ENCODE measurements around the gene PTPRK.

Gene PTPRK

DNA sequence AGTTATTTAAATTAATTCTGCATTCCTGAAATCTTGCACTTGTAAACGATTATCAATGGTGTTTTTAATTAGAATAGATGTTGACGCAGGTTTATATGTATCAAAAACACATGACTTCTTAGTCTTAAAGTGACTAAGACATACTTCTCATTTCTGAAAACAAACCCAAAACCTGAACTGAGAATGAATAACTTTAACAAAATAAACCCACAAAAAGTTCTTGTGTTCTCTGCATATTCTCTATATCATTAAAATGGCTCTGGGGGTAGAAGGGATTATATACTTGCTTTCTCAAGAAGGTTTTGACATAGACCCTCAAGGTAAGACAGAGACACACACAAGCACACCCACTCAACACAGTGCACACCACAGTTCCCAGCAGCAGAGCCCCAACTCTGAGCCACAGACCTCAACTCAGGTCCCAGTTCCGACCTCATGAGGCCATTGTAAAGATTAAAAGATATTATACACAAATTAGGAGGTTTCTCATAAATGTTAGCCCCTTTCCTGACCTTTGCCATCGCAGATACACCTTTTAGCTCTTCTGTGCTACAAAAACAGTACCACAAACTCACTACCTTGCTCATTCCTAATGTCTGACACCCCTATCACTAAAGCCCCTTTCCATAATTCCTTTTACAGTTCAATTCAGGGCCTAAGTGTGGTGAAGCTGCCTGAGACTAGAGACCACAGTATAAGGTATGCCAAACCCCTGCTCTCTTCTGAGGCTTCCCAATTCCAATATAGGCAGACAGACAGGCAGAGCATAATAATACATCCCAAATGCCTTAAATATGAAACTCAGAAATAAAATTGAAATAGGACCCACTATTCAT is 267.8 kb downstream of the PTPRK start:
- H2BK5ac ChIP-seq (ENCODE audit: low read length): no peak overlapping the region
- no peak overlapping the region for H3K4me2 ChIP-seq (ENCODE audit: insufficient read depth, low read length, poor library complexity, severe bottlenecking)
- no peak overlapping the region for H2BK12ac ChIP-seq (ENCODE audit: low read length)
- H3K14ac ChIP-seq (ENCODE audit: low read length): no peak overlapping the region
- no peak overlapping the region for H3K27ac ChIP-seq (replicated peaks; ENCODE audit: low read length)
- no CpG with 5 or more reads among the region's 4 CpGs for WGBS, 2 donors (ENCODE audit: extremely low coverage in 2 of 2, insufficient read length in 2 of 2, insufficient replicate concordance in 1 of 2)
- no peak overlapping the region for H3K18ac ChIP-seq (ENCODE audit: low read length)
- no peaks in the 10 kb centered on the region for H3K36me3 ChIP-seq (replicated peaks in 1 of 2; ENCODE audit: control insufficient read depth in 2 of 2, insufficient read depth in 2 of 2, low read length in 2 of 2)
- H3K9me3 ChIP-seq (replicated peaks in 1 of 2; ENCODE audit: control insufficient read depth in 2 of 2, insufficient read depth in 1 of 2, low read depth in 1 of 2, low read length in 2 of 2): no peaks in the 10 kb centered on the region
- no peak overlapping the region for H2BK120ac ChIP-seq (ENCODE audit: low read depth, low read length)
- H2BK15ac ChIP-seq (ENCODE audit: low read length): no peak overlapping the region
- H3K79me1 ChIP-seq (ENCODE audit: low read depth, low read length): peaks cover 3% of the 10 kb centered on the region
- H4K91ac ChIP-seq (ENCODE audit: low read depth, low read length, poor library complexity): no peak overlapping the region
- no peak overlapping the region for H2AK5ac ChIP-seq (ENCODE audit: low read depth, low read length)
- no peak overlapping the region for H3K4ac ChIP-seq (ENCODE audit: low read length)
- DNase-seq (ENCODE audit: low spot score): no peak
- no peak overlapping the region for H2AFZ ChIP-seq (ENCODE audit: low read length)
- H3K4me3 ChIP-seq (ENCODE audit: low read length in 2 of 2): no peak overlapping the region
- no peak overlapping the region for H4K8ac ChIP-seq (ENCODE audit: low read depth, low read length)
- H3K23ac ChIP-seq (ENCODE audit: low read depth, low read length, poor library complexity): no peak overlapping the region
- no peaks in the 10 kb centered on the region for H3K27me3 ChIP-seq (ENCODE audit: control insufficient read depth in 3 of 3, insufficient read depth in 3 of 3, low read depth in 1 of 3, low read length in 3 of 3)
- no peaks in the 10 kb centered on the region for H3K4me1 ChIP-seq (ENCODE audit: control insufficient read depth in 2 of 2, insufficient read depth in 1 of 2, low read depth in 1 of 2, low read length in 2 of 2)
- no peak overlapping the region for H3K9ac ChIP-seq (ENCODE audit: low read depth, low read length, poor library complexity)

DNA sequence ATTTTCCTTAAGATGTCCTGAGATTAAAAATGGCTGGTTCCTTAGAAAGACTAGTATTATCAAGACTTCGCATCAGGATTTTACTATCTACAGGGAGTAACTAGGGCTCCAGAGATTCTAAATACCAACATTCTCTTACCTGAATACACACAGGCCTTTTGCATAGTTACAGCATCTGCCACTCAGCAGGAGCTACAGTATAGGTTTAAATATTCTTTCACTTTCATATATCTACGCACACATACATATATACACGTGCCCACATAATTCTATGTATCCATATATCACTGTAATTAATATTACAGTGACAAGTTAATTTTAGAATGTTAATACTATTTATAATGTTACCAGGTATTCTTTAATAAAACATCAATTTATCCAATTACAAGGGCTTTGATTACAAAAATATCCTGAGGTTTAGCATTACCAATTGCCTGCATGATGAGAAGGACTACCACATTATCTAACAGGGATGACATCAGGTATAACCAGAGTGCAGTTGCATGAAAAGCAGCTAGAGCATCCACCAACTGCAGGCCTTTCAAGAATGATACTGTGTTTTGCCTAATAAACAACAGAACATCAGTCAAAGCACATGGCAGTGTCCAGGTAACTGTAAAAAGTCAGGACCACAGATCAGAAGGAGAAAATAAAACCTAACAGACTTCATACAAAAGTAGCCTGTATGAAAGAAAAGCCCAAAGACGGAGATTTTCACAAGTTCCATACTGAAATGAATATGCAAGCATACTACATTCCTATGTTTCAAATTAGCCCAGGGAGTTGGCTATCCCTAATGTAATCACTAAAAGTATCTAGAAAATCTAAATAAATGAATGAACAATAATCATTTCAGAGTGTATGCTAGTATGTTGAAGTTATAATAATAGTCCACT is 268.7 kb downstream of the PTPRK start:
- no peaks in the 10 kb centered on the region for H3K9me3 ChIP-seq (replicated peaks in 1 of 2; ENCODE audit: control insufficient read depth in 2 of 2, insufficient read depth in 1 of 2, low read depth in 1 of 2, low read length in 2 of 2)

DNA sequence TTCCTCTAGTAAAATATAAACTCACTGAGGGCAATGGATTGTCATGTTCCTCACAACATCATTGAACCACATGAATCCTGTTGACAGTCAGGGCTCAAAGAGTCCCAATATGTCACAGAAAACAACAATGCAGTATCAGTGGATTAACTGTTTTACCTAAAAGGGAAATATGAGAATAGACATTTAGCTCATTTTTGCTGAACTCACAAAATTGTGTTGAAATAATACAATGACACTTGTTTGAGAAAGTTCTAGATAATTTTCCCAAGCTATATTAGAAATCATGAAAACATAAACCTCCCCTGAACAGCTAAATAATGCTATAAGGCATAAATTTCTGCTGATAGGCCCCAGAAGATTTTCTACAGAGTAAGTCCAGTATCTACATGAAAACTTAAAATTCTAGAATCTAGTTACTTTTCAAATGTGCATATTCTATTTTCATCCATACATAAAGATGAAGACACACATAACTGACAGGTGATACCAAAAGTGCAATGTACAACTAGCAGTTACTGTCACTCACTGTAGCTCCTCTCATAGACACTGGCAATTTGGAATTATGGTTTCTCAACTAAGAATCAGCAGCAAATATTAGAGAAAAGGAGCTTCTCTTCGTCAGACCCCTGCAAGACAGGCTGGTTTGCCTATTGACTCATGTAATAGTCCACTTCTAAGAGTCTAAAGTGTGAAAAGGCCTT is 269.9 kb downstream of the PTPRK start:
- Histone ChIP-seq H3K4me3 (ENCODE audit: low read length in 2 of 2) (no peak overlapping the region), H3K27ac (replicated peaks; ENCODE audit: low read length) (no peak overlapping the region), H2AK5ac (ENCODE audit: low read depth, low read length) (no peak overlapping the region), H4K8ac (ENCODE audit: low read depth, low read length) (no peak overlapping the region), H3K4ac (ENCODE audit: low read length) (no peak overlapping the region), H3K79me1 (ENCODE audit: low read depth, low read length) (peaks cover 3% of the 10 kb centered on the region), H2BK5ac (ENCODE audit: low read length) (no peak overlapping the region), H3K9me3 (replicated peaks in 1 of 2; ENCODE audit: control insufficient read depth in 2 of 2, insufficient read depth in 1 of 2, low read depth in 1 of 2, low read length in 2 of 2) (no peaks in the 10 kb centered on the region), H3K27me3 (ENCODE audit: control insufficient read depth in 3 of 3, insufficient read depth in 3 of 3, low read depth in 1 of 3, low read length in 3 of 3) (no peaks in the 10 kb centered on the region), H2AFZ (ENCODE audit: low read length) (no peak overlapping the region), H3K18ac (ENCODE audit: low read length) (no peak overlapping the region), H3K9ac (ENCODE audit: low read depth, low read length, poor library complexity) (no peak overlapping the region), H3K4me1 (ENCODE audit: control insufficient read depth in 2 of 2, insufficient read depth in 1 of 2, low read depth in 1 of 2, low read length in 2 of 2) (peaks cover 0 to 5% of the 10 kb centered on the region in 2 donors), H2BK12ac (ENCODE audit: low read length) (no peak overlapping the region), H3K14ac (ENCODE audit: low read length) (no peak overlapping the region), H3K36me3 (replicated peaks in 1 of 2; ENCODE audit: control insufficient read depth in 2 of 2, insufficient read depth in 2 of 2, low read length in 2 of 2) (no peaks in the 10 kb centered on the region), H3K23ac (ENCODE audit: low read depth, low read length, poor library complexity) (no peak overlapping the region), H2BK120ac (ENCODE audit: low read depth, low read length) (no peak overlapping the region), H3K4me2 (ENCODE audit: insufficient read depth, low read length, poor library complexity, severe bottlenecking) (no peak overlapping the region), H4K91ac (ENCODE audit: low read depth, low read length, poor library complexity) (no peak overlapping the region), H2BK15ac (ENCODE audit: low read length) (no peak overlapping the region)
- whole genome bisulfite sequencing, 2 donors (ENCODE audit: extremely low coverage in 2 of 2, insufficient read length in 2 of 2, insufficient replicate concordance in 1 of 2): no CpG with 5 or more reads among the region's 1 CpG
- no peak for DNase-seq (ENCODE audit: low spot score)

More for the DNA sequence above, 268.7 kb downstream of the PTPRK start:
- no peak overlapping the region for H3K27ac ChIP-seq (replicated peaks; ENCODE audit: low read length)
- H4K91ac ChIP-seq (ENCODE audit: low read depth, low read length, poor library complexity): no peak overlapping the region
- H2BK15ac ChIP-seq (ENCODE audit: low read length): no peak overlapping the region
- H2AK5ac ChIP-seq (ENCODE audit: low read depth, low read length): no peak overlapping the region
- no CpG with 5 or more reads among the region's 4 CpGs for WGBS, 2 donors (ENCODE audit: extremely low coverage in 2 of 2, insufficient read length in 2 of 2, insufficient replicate concordance in 1 of 2)
- H3K4me3 ChIP-seq (ENCODE audit: low read length in 2 of 2): no peak overlapping the region
- H2BK120ac ChIP-seq (ENCODE audit: low read depth, low read length): no peak overlapping the region
- no peak overlapping the region for H3K9ac ChIP-seq (ENCODE audit: low read depth, low read length, poor library complexity)
- H3K4me1 ChIP-seq (ENCODE audit: control insufficient read depth in 2 of 2, insufficient read depth in 1 of 2, low read depth in 1 of 2, low read length in 2 of 2): peaks cover 0 to 2% of the 10 kb centered on the region in 2 donors
- H2AFZ ChIP-seq (ENCODE audit: low read length): no peak overlapping the region
- no peaks in the 10 kb centered on the region for H3K36me3 ChIP-seq (replicated peaks in 1 of 2; ENCODE audit: control insufficient read depth in 2 of 2, insufficient read depth in 2 of 2, low read length in 2 of 2)
- no peak overlapping the region for H3K23ac ChIP-seq (ENCODE audit: low read depth, low read length, poor library complexity)
- H3K14ac ChIP-seq (ENCODE audit: low read length): no peak overlapping the region
- H4K8ac ChIP-seq (ENCODE audit: low read depth, low read length): no peak overlapping the region
- no peak overlapping the region for H3K4ac ChIP-seq (ENCODE audit: low read length)
- H2BK12ac ChIP-seq (ENCODE audit: low read length): no peak overlapping the region
- no peaks in the 10 kb centered on the region for H3K27me3 ChIP-seq (ENCODE audit: control insufficient read depth in 3 of 3, insufficient read depth in 3 of 3, low read depth in 1 of 3, low read length in 3 of 3)
- no peak overlapping the region for H3K4me2 ChIP-seq (ENCODE audit: insufficient read depth, low read length, poor library complexity, severe bottlenecking)
- no peak overlapping the region for H2BK5ac ChIP-seq (ENCODE audit: low read length)
- no peak for DNase-seq (ENCODE audit: low spot score)
- H3K18ac ChIP-seq (ENCODE audit: low read length): no peak overlapping the region
- H3K79me1 ChIP-seq (ENCODE audit: low read depth, low read length): peaks cover 3% of the 10 kb centered on the region
